ENCODE measurements around the gene CA7.
"Not testable (repeated sequence)": the region's sequence is repeated elsewhere in the genome, so short reads cannot be mapped to it uniquely, and the experiment has no call there.

The CA7 gene

DNA sequence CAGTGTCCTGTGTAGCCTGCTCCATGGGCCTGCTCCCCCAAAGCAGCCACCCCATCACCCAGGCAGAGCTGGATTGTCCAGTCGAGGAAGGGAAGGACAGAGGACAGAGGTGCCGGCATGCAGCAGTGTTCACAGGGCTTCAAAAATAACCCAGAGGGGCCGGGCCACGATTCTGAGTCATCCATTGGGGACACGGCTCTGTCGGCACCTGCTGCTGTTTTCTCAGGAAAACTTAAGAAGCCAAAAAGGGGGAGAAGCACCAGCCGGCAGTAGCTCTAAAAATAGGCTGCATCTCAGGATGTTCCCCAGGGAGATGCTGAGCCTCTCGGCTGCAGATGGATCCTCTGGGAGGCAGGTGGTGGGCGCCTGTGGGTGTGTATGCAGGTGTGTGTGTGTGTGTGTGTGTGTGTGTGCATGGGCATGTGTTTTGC lies 1.6 kb downstream of the CA7 start:
- no peak for FAIRE-seq
- DNase-seq (ENCODE audit: extremely low spot score, insufficient read length, low read depth) = no peak

DNA sequence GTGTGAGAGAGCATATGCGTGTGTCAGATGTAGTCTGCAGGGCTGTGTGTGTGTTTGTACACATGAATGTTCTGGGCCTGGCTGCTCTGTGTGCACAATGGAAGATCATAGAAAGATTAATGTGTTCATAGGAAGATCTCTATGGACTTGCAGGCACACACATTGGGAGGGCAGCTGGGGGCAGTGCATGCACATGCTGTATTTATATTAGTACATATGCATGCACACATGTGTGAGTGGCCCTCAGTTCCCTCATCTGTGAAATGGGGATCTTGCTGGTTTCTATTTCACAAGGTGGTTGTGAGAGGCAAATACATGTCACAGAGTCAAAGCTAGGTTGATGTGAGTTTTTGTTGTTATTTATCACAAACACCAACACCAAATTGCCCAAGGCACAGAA lies 2.1 kb downstream of the CA7 start:
- no peak for DNase-seq (ENCODE audit: extremely low spot score, insufficient read length, low read depth)
- no peak for FAIRE-seq

DNA sequence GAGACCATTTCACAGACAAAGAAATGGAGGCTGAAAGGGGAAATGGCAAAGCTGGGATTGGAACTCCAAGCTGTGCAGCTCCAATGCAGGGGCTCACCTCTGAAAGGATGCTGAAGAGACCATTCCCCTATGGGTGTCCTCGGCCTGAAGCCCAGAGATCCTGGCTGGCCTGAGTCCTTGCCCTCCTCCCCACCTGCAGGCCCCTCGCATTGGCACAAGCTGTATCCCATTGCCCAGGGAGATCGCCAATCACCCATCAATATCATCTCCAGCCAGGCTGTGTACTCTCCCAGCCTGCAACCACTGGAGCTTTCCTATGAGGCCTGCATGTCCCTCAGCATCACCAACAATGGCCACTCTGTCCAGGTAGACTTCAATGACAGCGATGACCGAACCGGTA lies 2.6 kb downstream of the CA7 start:
- FAIRE-seq = no peak
- DNase-seq (ENCODE audit: extremely low spot score, insufficient read length, low read depth) = no peak

DNA sequence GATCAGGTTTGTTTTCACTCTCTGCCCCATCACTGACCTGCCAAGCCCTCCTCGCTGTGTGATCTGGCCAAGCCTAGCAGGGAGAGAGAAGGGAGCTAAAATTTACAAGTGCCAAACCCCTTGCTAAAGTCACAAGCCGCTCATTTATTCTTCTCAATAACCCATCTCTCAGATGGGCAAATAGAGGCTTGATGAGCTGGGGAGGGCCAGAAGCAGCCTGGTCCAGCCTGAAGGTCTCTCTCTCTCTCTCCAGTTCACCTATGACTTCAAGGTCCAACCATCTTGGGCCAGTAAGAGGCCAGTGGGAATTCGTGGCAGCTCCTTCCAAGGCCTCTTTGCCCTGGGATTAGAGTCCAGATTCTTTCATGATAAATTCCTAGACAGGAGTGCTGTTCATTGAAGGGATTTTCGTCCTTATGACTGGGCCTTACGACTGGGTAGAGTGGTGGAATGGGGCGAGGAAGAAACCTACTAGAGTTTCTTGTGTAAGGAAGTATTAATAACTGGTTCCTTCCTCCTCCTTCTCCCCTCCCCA lies 3.4 kb downstream of the CA7 start:
- DNase-seq (ENCODE audit: extremely low spot score, insufficient read length, low read depth) (no peak), FAIRE-seq (no peak)

DNA sequence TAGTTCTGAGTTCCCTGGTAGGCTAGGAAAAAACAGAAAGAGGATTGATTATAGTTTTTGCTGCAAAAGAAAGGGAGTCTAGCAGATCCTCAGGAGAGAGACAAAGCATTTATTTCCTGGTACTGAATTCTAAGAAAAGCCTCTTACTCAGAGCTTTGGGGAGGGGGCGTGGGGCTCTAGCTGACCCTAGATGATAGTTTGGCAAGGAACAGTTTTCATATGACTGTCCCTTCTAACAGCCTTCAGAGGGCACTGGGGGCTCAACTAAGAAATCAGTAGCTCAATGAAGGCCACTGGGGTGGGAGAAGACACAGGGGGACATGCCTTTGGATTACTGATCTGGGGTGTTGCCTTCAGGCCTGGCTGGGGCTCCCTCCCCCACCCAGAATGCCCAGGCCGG lies 4.0 kb downstream of the CA7 start:
- no peak for FAIRE-seq
- DNase-seq (ENCODE audit: extremely low spot score, insufficient read length, low read depth) = no peak

DNA sequence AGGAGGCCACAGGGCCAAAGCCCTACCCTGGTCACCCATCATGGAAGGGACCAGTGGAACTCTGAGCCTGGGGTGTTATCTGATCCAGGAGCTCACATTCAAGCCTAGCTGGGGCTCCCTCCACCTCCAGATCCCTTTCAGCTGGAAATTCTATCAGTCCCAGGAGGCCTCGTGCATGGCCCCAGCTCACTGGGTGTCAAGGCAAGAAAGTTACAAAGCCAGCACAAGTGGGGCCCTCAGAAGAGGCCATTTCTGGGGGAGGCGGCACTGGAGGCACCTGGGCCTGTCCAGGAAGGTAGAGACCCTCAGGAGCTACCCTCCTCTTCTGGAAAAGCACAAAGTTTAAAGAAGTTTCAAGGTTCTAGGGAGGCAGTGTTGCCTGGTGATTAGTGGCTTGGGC lies 4.8 kb downstream of the CA7 start:
- FAIRE-seq = no peak
- no peak for DNase-seq (ENCODE audit: extremely low spot score, insufficient read length, low read depth)

DNA sequence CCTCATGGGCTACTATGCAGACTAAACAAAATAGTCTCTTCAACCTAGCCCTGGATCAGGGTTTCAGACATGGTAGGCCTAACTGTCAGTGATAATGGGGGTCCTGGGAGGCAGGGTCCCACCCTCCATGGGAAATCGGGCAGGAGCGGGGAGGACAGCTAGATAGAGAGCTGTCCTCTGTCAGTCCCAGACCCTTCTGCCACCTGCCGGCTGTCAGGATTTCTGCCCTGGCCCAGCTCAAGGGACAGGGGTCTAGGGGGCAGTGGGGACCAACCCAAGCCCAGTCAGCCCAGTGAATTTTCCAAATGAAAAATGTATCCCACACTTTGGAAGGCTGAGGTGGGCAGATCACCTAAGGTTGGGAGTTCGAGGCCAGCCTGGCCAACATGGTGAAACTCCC lies 5.3 kb downstream of the CA7 start:
- FAIRE-seq (no peak), DNase-seq (ENCODE audit: extremely low spot score, insufficient read length, low read depth) (no peak)

DNA sequence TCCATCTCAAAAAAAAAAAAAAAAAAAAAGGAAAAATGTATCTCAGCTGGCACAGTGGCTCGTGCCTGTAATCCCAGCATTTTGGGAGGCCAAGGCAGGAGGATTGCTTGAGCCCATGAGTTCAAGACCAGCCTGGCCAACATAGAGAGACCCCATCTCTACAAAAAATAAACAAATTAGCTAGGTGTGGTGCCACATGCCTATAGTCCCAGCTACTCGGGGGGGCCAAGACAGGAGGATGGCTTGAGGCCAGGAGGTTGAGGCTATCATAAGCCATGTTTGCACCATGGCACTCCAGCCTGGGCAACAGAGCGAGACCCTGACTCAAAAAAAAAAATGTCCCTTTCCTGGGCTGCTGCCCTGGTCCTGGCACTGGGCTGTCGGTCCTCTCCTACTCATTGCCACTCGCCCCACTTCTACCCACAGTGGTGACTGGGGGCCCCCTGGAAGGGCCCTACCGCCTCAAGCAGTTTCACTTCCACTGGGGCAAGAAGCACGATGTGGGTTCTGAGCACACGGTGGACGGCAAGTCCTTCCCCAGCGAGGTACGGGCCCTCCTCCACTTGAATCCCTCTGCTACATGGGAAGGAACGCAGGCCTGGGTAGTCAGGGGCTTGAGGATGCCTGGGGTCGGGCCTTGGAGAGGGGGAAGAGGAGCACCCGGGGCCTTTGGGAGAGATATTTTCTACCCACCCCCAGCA lies 6.1 kb downstream of the CA7 start:
- FAIRE-seq (no peak), DNase-seq (ENCODE audit: extremely low spot score, insufficient read length, low read depth) (no peak)

DNA sequence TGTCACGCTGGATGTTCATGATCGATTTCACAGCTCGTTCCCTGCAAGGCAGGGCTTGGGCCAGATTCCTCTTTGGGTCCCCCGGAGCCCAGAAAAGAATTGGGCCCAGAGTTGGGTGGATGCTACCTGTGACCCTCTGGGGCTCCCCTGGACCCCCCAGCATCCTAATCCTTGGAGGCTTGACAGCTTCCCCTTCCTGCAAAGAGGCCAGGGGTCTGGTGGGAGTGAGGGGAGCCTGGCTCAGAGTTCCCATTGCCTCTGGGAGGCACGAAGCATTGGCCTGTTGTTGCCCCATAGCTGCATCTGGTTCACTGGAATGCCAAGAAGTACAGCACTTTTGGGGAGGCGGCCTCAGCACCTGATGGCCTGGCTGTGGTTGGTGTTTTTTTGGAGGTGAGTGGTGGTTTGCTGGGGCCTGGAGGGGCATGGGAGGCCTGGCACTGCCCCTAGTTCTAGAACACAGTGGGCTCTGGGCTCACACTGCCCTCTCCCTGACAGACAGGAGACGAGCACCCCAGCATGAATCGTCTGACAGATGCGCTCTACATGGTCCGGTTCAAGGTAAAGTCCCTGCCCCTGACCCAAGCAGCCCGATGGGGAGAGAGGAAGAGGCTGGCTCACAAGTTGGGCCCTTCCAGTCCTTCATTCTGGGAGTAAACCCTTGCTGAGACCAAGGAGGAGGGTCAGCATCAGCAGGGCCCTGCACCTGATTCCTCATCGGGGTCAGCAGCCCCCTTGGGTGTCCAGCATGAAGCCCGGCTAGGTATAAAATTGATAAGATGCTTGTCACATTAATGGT lies 7.2 kb downstream of the CA7 start:
- DNase-seq (ENCODE audit: extremely low spot score, insufficient read length, low read depth) (no peak), FAIRE-seq (no peak)

DNA sequence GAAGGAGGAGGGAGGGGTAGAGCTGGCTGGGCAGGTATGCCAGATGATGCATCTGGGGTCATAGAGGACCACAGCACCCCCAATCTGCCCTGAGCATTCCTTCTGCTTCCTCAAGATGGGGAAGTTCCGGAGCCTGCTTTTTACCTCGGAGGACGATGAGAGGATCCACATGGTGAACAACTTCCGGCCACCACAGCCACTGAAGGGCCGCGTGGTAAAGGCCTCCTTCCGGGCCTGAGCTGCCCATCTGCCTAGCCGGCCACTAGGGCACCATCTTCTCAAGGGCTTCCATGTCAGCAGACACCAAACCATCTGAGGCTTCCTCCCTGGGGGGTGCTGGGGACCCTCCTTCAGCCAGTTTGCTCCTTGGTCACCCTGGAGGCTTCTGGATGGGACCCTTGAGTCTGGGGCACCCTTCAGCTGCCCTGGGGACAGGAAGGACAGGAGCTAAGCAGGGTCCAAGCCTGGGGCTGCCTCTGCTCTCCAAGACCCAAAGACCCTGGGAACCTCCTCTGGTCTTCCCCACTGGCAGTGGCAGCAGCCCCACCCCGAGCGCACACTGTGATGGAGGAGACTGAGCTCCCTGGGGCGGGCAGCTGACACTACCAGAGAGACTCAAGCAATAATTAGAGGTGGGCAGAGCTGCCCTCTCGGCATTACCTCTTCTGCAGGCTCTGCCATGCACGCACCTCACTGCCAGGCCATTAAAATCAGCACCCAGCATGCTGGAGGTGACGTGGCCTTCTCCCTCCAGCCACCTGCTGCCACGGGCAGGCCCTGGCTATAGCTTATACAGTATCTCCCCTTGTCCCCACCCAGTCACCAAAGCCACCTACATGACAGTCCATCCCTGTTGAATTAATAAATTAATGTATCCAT lies 9.3 kb downstream of the CA7 start:
- DNase-seq (ENCODE audit: extremely low spot score, insufficient read length, low read depth) (no peak), FAIRE-seq (no peak)

DNA sequence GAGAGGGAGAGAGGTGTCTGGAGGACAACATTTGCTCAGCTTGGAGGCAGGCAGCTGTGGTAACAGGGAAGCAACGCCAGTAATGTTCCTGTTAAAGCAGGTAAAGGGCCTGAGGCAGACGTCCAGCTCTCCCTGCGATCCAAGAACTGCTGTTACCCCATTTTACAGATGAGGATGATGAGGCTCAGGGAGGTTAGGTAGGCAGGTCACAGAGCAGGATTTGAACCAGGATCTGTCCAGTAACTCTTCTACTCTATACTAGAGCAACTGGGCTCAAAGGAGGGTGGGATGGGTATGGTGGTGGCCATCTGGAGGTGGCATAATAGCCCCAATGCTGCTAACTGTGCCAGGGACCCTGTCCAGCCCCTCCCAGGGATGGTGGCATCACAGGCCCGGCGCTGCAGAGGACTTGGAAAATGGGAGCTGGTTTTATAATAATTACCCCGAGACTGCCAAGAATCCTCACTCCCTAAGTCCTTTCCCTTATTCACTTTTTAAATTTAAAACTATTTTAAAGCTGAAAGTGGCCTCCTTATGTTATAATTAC lies 12.0 kb downstream of the CA7 start:
- DNase-seq (ENCODE audit: extremely low spot score, insufficient read length, low read depth) (no peak), FAIRE-seq (no peak)

DNA sequence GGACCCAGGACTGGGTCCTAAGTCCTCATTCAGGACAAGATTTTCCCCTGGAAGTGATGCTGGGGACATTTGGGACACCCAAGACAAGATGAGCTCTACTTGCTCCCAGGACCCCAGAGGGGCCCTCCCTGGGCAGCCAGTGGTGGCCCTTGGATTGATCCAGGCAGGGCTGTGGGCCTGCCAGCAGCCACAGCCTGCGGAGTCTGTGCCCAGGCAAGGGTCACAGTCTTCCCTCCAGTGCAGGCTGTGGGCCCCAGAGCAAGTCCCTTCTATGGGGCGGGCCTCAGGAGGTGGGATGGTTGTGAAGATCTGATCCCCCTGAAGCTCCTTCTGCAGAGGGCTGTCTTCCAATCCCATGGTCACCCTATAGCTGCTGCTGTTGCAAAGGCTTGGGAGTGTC lies 12.6 kb downstream of the CA7 start:
- DNase-seq (ENCODE audit: extremely low spot score, insufficient read length, low read depth) (no peak), FAIRE-seq (no peak)

DNA sequence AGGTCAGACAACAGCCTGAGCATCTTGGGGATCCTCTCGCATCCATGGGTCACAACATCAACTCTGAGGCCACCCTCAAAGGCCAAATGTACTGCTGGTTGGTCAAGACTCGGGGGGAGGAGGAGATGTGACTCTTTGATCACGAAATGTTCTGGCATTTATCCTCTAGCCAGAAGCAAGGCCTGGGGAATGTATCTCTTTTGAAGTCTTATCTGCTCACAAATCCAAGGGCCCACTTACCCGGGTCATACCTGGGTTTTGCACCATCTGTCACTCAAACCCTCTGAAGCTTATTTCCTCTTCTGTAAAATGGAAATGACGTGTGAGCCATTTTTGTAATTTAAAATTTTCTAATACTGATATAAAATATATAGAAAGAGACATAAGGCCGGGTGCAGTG lies 13.2 kb downstream of the CA7 start:
- FAIRE-seq (no peak), DNase-seq (ENCODE audit: extremely low spot score, insufficient read length, low read depth) (no peak)

DNA sequence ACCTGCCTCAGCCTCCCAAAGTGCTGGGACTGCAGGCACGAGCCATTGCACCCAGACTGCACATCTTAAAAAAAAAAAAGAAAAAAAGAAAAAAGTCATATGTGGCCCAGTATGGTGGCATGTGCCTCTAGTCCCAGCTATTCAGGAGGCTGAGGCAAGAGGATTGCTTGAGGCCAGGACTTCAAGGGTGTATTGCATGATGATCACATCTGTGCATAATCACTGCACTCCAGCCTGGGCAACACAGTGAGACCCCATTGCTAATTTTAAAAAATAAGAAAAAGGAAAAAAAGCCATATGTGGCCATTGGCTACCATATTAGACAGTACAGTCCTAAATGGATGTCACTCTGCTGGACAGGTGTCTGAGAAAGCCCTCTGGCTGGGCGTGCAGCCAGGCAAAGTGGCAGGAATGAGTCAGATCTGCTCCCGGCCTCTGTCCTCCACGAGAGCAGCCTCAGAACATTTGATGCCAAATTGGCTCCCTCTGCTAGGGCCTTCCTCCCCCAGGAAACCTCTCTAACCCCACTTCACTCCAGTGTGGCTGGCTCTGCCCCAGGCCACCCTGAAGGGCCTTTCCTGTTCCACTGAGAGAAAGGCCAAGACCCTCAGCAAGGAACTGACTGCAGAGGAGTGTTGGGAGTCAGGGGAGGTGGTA lies 14.7 kb downstream of the CA7 start:
- DNase-seq (ENCODE audit: extremely low spot score, insufficient read length, low read depth) (no peak), FAIRE-seq (no peak)

DNA sequence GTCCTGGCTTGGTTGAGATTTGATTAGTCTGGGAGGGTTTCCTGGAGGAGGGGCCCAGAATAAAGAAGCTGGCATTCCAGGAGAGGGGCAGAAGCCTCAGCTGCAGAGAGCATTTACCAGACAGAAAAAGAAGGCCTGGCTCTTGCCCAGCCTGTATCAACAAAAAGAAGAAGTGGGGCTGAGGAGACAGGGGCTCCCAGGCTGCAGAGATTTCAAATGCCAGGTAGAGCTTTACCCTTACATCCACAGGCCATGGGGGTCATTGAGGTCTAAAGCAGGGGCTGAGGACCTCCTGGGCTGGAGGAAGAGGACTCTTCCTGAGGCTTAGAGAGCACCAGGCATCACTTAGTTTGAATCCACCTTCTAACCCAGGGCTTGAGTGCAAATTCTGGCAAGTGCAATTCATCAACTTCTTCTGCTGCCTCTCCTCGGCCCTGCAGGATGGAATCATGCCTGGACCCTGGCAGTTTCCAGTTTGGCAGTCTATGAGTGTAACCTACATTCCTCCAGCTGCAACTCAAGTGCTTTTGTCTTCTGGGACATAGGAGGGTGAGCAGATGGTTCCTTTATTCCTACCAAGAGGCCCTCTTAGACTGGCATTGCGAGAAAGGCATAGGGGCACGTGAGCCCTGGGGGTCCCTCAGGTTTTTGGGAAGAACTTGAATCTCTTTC lies 15.3 kb downstream of the CA7 start:
- no peak for FAIRE-seq
- no peak for DNase-seq (ENCODE audit: extremely low spot score, insufficient read length, low read depth)

DNA sequence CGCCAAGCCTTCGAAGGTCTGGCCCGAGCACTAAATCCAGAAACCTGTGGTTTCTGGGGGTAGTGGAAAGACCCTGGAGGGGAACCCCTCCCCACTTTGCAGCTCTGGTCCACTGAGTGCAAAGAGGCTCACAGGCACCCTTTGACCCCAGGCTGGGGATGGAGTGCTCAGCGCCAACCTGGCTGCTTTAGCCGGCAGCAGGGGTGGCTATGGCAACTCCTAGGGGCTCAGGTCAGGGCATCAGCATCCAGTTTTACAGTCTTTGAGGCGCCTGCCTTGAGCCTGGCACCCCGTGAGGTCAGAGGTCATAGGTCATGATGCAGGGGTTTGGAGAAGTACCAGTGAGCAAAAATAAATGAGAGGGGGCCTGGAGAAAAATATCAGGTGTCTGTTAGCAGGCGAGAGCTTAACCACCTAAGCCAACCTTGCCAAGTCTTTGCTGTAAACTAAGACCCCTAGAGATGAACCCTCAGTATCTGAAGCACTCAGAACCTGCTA lies 17.9 kb downstream of the CA7 start:
- DNase-seq (ENCODE audit: extremely low spot score, insufficient read length, low read depth) = no peak
- no peak for FAIRE-seq

DNA sequence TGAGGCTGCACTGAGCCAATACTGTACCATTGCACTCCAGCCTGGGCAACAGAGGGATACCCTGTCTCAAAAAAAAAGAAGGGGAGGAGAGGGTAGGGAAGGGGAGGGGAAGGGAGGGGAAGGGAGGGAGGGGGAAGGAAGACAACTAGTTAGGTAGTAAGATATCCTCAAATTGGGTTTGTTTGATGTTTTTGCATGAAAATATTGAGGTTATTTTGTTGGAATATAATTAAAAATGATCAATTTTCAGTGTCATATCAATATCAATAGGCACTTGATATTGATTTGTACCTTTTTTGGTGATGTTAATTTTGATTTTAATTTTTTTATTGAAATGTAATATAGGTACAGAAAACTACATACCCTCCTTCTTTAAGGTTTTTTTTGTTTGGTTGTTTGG lies 19.5 kb downstream of the CA7 start:
- no peak for DNase-seq (ENCODE audit: extremely low spot score, insufficient read length, low read depth)
- FAIRE-seq = no peak

DNA sequence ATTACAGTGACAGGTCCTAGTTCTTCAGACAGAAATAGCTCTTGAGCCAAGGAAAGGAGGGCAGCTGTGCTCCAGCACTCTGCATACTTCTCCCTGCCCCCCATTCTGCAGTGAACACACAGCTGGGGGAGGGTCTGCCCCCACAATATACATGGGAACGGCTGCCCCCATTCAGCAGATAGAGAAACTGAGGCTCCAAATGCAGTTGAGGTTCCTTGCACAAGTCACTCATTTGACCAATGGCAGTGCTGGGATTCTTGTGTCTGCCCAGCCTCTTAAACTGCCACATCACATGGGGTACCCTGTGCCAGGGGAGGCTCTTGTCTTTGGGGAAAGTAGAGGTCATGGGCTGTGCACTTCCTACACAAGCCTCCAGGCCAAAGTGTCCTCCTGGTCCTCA lies 25.2 kb downstream of the CA7 start:
- FAIRE-seq (no peak), DNase-seq (ENCODE audit: extremely low spot score, insufficient read length, low read depth) (no peak)

DNA sequence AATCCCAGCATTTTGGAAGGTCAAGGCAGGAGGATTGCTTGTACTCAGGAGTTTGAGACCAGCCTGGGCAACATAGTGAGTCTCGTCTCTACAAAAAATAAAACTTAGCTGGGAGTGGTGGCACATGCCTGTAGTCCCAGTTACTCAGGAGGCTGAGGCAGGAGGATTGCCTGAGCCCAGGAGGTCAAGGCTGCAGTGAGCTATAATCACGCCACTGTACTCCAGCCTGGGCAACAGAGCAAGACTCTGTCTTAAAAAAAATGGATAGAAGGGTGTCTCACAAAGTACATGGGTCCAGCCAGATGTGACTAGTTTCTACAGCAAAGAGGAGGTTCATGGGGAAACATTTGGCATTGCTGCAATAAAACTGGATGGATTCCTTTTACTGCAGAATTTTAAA lies 27.1 kb downstream of the CA7 start:
- DNase-seq (ENCODE audit: extremely low spot score, insufficient read length, low read depth); FAIRE-seq: not testable (repeated sequence)
